ENCODE data around the gene PRMT3. TPM values are rescaled to one million over a fixed set of nuclear protein-coding genes. Genes with fewer than 3 reads are reported as not detected.

Gene PRMT3
- total and polyA plus RNA-seq, 2 donors (not counting 3 experiments of a cell fraction or from before 2014, with no cell fraction given), result 6.2 to 13.3 TPM

- Histone ChIP-seq H3K27me3 (ENCODE audit: control insufficient read depth in 2 of 2, insufficient read depth in 2 of 2, low read length in 2 of 2) (peaks cover 2 to 18% of the 10 kb centered on the region in 2 experiments), H3K79me2 (ENCODE audit: control insufficient read depth, insufficient read depth, low read length) (no peaks in the 10 kb centered on the region), H4K20me1 (replicated peaks; ENCODE audit: control insufficient read depth, extremely low read depth, insufficient read depth, low read length) (no peaks in the 10 kb centered on the region), H3K9ac (replicated peaks; ENCODE audit: extremely low read depth, insufficient read depth, low read length) (no peak overlapping the region), H3K9me3 (replicated peaks; ENCODE audit: control insufficient read depth, insufficient read depth, low read length) (no peaks in the 10 kb centered on the region), H3K9me1 (replicated peaks; ENCODE audit: control insufficient read depth, extremely low read depth, insufficient read depth, low read length) (no peaks in the 10 kb centered on the region), H3K27ac (ENCODE audit: insufficient read depth, low read depth, low read length) (no peak overlapping the region), H3K4me1 (ENCODE audit: control insufficient read depth, extremely low read depth, insufficient read depth, low read length) (peaks cover 6% of the 10 kb centered on the region), H3K36me3 (ENCODE audit: control insufficient read depth in 2 of 2, extremely low read depth in 1 of 2, insufficient read depth in 2 of 2, low read length in 2 of 2) (no peaks in the 10 kb centered on the region), H2AFZ (ENCODE audit: low read depth, low read length) (peak overlapping the region; percentile 35), H3K4me3 (replicated peaks in 1 of 3; ENCODE audit: insufficient read depth in 1 of 3, low read depth in 1 of 3, low read length in 3 of 3) (peak overlapping the region in 1 of 3 experiments; percentile 18), H3K4me2 (ENCODE audit: insufficient read depth, low read length) (peak overlapping the region; percentile 66)
- peak; percentile 55 for DNase-seq (ENCODE audit: low read depth, low spot score)
- peak; percentile 84 for FAIRE-seq
- dilution Hi-C loops (cut with MboI; ENCODE audit: extremely low pct_ligation_motif_present, low sequenced_read_pairs) (no loop called here), intact Hi-C loops (cut with micrococcal nuclease) (loop anchor here (1.0 to 10.0 kb wide), 3 partner anchors 403 to 789 kb away; no protein-coding TSS in a partner anchor)
- ChIA-PET CTCF (interaction anchor here (0.7 to 6.1 kb wide), 41 partner anchors 8 to 800 kb away, joined by 3 to 137 read pairs (median 5); no protein-coding TSS in a partner anchor), POLR2A (no interaction called here)
- TF ChIP-seq POLR2A (IDR thresholded peaks at IDR 0.05; ENCODE audit: low read depth, low read length), result no peak
- TF ChIP-seq, protein P1, sequence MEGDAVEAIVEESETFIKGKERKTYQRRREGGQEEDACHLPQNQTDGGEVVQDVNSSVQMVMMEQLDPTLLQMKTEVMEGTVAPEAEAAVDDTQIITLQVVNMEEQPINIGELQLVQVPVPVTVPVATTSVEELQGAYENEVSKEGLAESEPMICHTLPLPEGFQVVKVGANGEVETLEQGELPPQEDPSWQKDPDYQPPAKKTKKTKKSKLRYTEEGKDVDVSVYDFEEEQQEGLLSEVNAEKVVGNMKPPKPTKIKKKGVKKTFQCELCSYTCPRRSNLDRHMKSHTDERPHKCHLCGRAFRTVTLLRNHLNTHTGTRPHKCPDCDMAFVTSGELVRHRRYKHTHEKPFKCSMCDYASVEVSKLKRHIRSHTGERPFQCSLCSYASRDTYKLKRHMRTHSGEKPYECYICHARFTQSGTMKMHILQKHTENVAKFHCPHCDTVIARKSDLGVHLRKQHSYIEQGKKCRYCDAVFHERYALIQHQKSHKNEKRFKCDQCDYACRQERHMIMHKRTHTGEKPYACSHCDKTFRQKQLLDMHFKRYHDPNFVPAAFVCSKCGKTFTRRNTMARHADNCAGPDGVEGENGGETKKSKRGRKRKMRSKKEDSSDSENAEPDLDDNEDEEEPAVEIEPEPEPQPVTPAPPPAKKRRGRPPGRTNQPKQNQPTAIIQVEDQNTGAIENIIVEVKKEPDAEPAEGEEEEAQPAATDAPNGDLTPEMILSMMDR (IDR thresholded peaks at IDR 0.05; ENCODE audit: extremely low read depth in 1 of 2, insufficient read depth in 1 of 2, low read depth in 1 of 2, low read length in 2 of 2), result peak; percentile 71 to 74
- no TSS peak for BruUV-seq (replicated peaks)
Observed at GRCh38 chr11:20353829-20354434, 33.6 kb upstream of the PRMT3 start.
